Astrocyte of the spinal cord (primary cell): ENCODE data around the gene LOXL3.

Experiments used
- DNase-seq: peaks from one replicate; pipeline ENCODE4 v3.0.0; 2011; ENCODE audit warnings: low read depth, low spot score
- H3K4me3 ChIP-seq: 2 replicates; pipeline ENCODE4 v1.5.1; 2011; ENCODE audit warnings: low read depth, mild to moderate bottlenecking, low read length, moderate library complexity
- in situ Hi-C: cut with HindIII; loops from 2 replicates; pipeline ENCODE4 v1.10.0; 2017; ENCODE audit warnings: low sequenced_read_pairs
- TF ChIP-seq, protein P1 (sequence below): IDR thresholded peaks from 2 replicates; pipeline ENCODE4 v1.5.1; 2012; ENCODE audit warnings: low read depth, mild to moderate bottlenecking, low read length, inconsistent platforms

LOXL3 gene

DNA sequence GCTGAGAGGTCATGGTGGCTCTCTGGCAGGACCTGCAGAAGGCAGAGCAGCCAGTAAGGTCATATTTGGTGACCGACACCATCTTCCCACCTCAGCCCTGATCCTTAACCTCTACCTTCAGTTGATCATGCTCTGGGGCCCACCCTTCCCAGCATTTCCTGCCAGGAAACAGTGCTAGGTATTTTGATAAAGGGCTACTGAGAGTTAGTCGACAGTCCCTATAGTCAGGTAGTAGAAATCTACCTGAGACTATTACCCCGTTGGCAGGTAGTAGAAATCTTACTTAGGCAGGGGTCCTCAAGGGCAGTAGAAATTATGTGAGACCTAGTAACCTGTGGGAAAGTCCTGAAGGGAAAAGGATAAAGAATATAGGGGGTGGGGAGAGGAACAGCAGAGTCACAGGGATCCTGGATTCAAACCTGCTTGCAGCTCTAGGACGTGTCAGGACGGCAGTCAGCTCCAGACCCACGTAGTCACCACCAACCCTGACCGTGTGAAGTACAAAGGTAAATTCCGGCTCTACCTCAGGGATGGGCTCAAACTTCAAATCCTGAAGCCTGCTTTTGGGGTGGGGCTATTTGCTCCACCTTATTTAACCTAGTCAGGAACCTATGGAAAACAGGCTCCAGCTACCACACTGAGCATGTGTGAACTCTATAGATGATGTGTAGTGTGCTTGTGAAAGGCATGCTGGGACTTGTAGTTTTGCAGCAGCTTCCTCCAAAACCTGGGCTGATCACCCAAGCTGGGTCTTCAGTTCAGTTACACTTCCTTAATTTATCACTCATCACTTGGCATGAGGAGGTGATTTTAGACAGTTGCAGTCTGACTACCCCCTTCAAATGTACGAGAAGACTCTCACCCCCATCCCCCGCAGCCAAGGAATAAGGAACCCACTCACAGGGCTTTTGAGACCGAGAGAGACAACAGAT is 27.8 kb downstream of the LOXL3 start, which contains the start of gene DQX1:
Gene DQX1, minus strand, starts transcription at position 515 of the 932 bp plus-strand sequence. Its CDS starts 502 bp downstream, at position 13.
- DNase-seq = no peak
- no peak within 1 kb of the TSS for H3K4me3 ChIP-seq
- in situ Hi-C loops = no loop called here
- TF ChIP-seq, protein P1, sequence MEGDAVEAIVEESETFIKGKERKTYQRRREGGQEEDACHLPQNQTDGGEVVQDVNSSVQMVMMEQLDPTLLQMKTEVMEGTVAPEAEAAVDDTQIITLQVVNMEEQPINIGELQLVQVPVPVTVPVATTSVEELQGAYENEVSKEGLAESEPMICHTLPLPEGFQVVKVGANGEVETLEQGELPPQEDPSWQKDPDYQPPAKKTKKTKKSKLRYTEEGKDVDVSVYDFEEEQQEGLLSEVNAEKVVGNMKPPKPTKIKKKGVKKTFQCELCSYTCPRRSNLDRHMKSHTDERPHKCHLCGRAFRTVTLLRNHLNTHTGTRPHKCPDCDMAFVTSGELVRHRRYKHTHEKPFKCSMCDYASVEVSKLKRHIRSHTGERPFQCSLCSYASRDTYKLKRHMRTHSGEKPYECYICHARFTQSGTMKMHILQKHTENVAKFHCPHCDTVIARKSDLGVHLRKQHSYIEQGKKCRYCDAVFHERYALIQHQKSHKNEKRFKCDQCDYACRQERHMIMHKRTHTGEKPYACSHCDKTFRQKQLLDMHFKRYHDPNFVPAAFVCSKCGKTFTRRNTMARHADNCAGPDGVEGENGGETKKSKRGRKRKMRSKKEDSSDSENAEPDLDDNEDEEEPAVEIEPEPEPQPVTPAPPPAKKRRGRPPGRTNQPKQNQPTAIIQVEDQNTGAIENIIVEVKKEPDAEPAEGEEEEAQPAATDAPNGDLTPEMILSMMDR = no peak

DNA sequence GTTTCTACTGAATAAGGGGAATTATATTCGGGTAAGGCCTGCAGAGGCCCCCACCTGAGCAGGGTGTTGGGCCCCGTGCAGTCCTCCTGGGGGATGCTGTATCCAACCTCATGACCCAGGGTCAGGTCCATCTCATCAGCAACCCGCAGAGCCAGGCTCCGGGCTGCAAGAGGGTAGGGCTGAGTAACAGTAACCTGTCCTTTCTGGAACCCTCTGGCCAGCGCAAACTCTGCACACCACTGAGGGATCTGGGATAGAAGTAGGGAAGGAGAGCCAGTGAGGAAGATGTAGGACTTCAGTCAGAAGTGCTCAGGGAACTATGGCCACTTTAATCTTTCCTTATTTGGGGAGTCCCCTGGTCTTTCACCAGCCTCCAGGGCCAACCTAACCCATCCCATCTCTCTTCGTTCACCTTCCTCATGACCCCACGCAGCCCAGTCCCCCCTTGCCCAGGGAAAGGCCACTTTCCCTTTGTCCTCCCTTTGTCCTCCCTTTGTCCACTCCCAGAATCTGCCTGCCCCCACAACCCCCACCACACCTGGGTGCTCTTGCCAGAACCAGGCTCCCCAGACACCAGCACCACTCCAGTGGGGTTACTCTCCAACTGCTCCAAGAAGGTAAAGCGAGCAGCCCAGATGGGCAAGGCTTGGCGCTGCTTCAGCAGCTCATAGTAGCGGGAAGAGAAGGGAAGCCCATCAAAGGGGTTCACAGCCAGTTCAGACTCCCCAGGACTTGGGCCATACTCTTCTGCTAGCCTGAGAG is 28.6 kb downstream of the LOXL3 start:
- no peak for DNase-seq

DNA sequence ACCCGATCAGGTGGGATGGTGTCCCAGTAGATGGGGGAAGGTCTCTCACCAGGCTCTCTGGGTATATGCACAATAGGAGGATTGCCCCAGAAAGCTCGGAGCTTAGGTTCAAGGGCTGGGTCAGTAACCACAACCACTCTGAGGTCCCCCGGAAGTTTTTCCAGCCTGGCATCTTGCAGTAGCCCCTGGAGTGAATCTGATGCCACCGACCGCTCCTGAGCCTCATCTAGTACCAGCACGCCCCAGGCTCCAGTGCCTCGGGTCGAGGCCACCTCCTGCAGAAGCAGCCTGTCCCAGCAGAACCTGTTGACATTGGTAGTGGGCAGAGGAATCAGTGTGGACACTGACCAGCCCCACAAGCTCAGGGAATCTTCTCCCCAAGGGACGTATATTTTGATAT is 29.7 kb downstream of the LOXL3 start:
- in situ Hi-C loops = no loop called here
- TF ChIP-seq, protein P1 = no peak
- H3K4me3 ChIP-seq = no peak overlapping the region
- DNase-seq = no peak

More for the DNA sequence above, 28.6 kb downstream of the LOXL3 start:
- in situ Hi-C loops = no loop called here
- TF ChIP-seq, protein P1 = no peak
- H3K4me3 ChIP-seq = no peak overlapping the region

DNA sequence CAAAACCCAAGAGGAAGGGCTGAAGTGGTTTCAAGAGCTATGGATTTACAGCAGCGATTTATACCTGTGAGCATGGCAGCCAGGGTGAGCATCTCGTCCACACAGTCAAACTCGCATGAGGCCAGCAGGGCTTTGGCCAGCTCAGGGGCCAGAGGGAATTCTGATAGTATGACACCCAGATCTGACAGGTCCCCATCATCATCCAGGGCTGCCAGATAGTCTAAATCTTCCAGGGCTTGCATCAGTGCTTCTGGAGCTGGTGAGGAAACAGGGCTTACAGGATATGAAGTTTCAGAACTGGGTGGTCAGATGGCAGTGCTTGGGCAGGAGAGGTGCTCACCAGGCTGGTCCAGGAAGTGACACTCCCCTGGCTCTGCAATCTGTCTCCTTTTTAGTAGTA is 31.2 kb downstream of the LOXL3 start:
- in situ Hi-C loops = no loop called here
- no peak overlapping the region for H3K4me3 ChIP-seq
- DNase-seq = no peak
- TF ChIP-seq, protein P1 = no peak

DNA sequence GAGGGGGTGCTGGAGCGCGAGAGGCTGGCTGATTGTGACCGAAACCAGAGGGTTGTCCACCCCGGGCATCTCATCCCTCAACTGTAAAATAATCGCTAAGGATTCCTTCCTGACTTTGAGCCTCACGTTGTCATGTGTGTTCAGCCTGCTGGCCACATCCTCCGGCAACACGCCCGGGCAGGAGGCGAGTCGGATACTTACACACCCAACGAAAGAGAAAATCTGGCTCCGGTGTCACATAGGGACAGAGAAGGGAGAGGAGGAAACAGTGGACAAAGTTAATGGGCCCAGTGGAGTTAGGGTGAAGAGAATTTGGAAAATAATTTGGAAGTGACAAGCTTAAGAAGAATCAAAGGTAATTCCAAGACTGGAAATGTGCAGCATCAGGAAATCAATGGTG is 37.1 kb downstream of the LOXL3 start:
- TF ChIP-seq, protein P1 = no peak

DNA sequence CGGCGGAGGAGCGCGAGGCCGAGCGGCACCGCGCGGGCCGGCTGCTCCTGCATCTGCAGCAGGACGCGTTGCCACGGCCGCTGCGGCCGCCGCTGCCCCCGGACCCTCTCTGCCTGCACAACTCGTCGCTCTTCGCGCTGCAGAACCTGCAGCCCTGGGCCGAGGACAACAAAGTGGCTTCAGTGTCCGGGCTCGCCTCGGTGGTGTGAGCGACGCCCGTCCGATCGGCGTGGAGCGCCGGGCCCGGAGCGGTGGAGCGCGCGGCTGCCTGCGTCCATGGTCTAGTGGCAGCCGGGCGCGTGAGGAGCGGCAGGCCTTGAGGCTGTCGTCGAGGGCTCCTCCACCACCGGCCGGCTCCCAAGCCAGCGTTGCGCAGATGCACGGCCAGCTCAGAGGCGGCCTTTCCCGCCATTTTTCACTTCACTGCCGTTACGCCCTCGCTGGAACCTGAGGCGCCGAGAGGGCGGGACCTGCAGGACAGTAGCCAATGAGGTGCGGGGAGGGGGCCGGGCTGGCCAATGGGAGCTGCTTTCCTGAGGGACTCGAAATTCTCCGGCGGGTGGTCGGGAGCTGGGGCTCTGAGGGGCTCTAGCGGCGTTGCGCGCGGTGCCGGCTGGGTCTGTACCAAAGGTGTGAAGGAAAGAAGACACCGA is 37.6 kb downstream of the LOXL3 start:
- in situ Hi-C loops = no loop called here
- TF ChIP-seq, protein P1 = no peak
- no peak for DNase-seq
- H3K4me3 ChIP-seq = no peak overlapping the region

More for the DNA sequence above, 37.1 kb downstream of the LOXL3 start:
- no peak for DNase-seq
- H3K4me3 ChIP-seq = no peak overlapping the region
- in situ Hi-C loops = no loop called here
